Stimulated activated CD8-positive, alpha-beta memory T cell treated with anti-CD3 and anti-CD28 coated beads, Interleukin-4, amount 100 ng/mL, for 48 hours (primary cell): ENCODE data around the gene FUOM.

ENCODE experiments used
- DNase-seq: peaks from one replicate; pipeline ENCODE4 v3.0.0-alpha.2; 2020

Gene FUOM

GRCh38 chr10:133309100-133309719, 48.6 kb downstream of the FUOM start:
- peak; percentile 97 for DNase-seq

- peak; percentile 91 for DNase-seq
Observed at GRCh38 chr10:133308421-133309099, 49.3 kb downstream of the FUOM start, which contains the start of the genes TUBGCP2 and ZNF511. TUBGCP2 (minus strand) TSS chr10:133308872; CDS start chr10:133302941, 5,931 bp downstream. ZNF511 (plus strand) TSS chr10:133308914; CDS start chr10:133308944, 30 bp downstream.

- peak; percentile 90 for DNase-seq
Observed at GRCh38 chr10:133307776-133308420, 49.9 kb downstream of the FUOM start.

GRCh38 chr10:133306941-133307379, 50.9 kb downstream of the FUOM start:
- DNase-seq: no peak

DNA sequence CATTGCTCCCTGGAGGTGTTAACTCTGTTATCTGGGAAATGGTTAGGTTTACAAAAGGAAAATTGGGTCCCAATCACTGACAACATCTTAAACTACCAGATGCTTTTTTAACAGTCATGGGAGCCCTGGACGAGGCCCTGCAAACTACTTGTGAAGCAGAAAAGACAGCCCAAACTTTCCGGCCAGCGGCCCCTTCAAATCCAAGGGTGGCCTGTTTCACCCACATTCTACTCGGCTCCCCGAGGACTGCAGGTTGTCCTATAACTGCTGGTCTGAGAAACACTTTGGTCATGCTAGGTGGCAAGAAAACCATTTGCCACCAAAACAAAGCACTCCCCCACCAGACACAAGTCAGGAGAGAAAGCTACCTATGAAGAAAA, 51.7 kb downstream of the FUOM start:
- no peak for DNase-seq
